Hematopoietic multipotent progenitor cell treated with erythropoietin and hydrocortisone succinate and interleukin-3 and kit ligand, for 4 days (in vitro differentiated cells): ENCODE results near the gene CHN2.

ENCODE experiments used
- DNase-seq: peaks from one replicate; pipeline ENCODE4 v3.0.0-alpha.2; 2015

The CHN2 gene

DNA sequence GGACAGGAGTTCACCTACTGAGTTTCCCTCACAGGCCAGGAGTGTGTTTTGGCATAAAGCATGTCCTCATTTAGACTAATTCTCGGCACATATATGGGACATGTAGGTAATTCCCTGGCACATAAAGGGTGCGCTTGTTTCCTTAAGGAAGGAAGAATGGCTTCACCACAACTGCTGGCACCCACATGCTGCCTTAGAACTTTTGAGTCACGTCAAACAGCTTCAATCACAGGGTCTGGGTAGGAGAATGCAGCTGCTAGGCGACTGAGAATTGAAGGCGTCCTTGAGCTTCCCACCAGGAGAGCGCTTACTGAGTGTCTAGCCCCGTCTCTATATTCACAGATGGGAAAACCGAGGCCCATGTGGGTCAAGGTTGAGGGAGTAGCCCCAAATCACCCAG is 146.1 kb downstream of the CHN2 start:
- DNase-seq, result no peak

DNA sequence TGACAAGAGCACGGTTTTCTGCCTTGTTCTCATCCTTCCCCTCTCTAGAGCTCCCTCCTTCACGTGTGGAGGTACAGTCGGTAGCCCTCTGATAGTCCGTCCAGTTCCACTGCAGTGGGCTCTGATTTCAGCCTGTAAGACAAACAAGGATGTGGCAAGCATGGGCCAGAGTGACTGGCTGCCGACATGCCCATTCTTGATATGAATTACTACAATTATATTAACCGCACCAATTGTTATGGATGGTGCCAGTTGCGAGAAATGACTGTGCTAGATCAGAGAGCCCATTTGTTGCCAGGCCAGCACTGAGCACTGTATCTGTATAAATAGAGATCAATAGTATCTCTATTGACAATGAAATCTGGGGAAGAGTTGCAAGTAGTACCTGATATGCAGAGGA is 146.6 kb downstream of the CHN2 start:
- no peak for DNase-seq

DNA sequence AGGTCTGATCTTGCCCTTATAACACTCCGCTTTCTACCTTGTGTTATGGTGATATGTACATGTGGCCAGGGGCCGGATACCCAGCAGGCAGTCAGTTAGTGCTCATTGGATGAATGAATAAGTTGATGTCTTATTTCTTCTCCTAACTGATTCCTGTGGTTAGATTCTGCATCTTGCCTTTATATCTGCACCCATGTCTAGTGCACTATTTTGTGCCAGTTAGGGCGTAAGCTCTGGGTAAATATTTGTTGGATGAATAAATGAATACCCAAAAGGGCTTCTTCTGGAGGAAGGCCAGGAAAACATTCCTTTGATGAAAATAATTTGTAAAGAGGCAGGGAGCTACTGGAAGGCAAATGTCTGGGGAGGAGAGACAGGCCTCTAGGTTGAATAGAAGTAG is 148.2 kb downstream of the CHN2 start:
- DNase-seq, result peak; percentile 66

DNA sequence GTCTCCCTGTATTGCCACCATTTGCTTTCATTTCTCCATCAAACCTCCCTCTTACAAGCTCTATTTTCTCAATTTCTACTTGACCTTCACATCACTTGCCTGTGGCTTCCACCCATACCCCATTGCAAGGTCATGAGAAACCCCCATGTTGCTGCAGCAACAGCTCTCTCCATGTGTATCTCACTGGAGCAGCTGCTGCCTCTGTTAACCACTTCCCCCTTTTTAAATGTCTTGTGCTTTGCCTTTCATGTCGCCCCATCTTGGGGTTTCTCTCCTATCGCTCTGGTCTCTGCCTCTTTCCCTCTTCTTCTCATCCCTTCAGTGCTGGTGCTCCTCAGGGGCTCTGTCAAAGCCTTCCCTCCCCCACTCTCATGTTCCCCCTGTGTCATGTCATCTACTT is 148.8 kb downstream of the CHN2 start:
- DNase-seq, result peak; percentile 97

DNA sequence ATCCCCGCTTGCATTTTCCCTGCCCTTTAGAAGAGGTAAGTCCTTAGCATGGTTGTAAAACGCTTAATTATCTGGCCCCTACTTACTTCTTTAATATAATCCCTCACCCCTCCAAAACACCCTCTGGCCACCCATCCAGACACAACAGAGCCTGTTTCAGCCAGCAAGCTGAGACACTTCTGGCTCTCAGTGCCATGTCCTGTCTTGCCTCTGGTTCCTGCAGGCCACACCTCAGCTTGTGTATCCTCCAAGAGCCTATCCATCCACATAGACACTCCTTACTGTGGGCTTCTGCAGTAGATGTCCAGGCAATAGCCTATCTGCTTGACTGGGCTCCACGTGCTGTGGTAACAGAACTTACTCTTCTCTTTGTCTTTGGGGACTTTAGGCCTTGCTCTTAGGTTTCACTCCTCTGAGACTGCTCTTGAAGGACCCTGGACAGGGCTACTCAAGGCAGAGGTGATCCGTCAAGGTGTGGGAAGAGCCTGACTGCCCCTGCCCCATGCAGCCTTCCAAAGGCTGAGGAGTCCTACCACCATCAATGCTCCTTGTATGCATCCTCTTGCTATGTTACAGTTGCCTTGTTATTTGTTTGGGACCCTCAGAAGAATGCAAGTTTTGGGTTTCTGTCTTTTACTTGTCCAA is 149.9 kb downstream of the CHN2 start:
- DNase-seq, result no peak

DNA sequence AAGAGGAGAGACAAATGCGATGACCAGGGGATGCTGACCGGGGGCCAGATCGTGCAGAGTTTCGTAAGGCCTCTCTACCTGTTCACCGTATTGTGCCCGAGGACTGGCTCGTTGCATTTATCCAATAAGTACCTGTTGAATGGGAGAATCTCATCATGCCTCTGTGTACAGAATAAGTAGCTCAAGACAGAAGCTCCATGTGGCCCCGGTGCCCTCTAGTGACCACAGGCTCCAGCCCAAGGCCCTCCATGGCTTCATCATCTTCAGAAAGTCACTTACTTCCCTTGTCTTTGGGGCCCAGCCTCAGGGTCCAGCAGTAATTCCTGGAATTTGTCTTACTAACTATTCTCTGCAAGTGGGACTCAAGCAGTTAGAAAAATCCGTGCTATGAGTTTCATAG is 151.0 kb downstream of the CHN2 start:
- DNase-seq, result peak; percentile 86

DNA sequence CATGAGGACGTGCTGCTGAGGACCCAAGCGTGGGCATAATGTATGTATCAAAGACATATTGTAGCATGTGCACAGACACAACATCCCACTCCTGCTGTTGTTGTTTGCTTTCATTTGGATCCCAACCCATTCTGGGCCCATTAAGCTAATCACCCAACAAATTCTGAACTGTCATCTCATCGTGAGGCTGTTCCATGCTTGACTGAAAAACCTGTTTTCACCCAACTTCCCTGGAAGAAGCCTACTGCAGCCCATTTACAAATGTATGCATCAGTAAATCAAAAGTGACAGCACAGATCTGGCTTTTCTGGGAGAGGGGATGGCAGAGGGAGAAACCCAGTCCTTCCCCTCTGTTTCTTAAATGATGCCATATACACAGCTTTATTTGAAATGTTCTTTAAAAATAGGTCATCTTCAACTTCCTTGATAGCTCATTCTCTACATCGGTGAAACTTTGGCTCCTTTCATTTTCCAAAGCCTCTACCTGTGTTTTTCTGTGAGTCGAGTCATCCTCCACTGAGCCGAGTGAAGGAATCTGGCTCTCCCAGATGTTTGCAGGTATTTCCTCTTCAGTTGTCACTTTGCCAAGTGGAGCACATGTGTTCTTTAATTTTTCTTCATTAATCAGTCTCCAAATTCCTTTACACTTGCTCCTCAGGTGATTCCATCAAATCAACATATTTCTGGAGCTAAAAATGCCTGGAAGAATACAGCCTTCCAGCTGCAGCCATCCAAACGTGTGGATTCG is 151.8 kb downstream of the CHN2 start:
- no peak for DNase-seq

DNA sequence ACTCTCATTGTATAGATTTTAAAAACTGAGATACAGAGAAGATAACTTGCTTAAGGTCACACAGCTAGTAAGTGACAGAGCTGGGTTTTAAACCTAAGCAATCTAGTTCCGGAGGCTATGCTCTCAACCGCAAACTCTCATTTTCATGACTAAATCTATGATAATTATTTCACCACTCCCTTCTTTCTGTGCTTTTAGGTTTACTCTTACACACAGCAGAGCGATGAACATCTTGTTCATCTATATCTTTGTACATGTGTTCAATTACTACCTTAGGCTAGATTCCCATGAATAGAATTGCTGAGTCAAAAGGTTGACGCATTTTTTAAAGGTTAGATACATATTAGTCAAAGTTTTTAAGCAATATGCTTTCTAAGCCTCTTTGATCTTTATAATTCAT is 154.8 kb downstream of the CHN2 start:
- DNase-seq, result no peak

DNA sequence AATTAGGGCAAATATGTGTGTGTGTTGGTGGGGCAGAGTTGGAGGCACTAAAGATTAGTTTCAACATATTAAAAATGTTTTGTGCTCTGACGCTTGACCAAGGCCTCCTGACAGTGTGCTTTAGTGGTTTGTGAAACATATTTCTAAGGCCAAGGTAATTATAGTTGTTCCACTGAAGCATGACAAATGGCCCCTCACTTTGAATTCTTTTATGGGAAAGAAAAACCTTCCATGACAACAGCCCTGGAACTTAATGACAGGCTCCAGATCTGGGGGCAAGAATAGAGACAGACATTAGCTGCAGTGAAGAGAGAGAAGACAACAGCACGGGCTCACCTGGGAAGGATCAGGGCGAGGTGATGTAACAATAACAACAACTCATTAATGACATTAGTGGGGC is 155.8 kb downstream of the CHN2 start:
- DNase-seq, result no peak

DNA sequence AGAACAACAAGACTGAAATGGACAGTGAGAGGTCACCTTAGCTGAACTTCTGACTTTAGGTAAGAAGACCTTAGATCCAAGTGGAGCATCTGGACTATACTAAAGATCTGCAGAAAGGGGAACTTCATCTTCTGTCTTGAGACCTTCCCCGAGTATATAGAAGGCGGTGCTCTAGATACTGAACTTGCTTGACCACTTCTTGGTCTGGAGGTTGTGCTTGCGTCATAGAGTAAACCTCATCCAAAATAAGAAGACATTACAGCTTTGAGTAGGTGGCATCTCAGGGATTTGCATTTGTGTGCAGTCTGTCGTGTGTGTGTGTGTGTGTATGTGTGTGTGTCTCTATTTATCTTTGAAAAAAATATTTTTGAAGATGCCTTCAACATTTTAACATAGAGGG is 157.5 kb downstream of the CHN2 start:
- DNase-seq, result peak; percentile 75

DNA sequence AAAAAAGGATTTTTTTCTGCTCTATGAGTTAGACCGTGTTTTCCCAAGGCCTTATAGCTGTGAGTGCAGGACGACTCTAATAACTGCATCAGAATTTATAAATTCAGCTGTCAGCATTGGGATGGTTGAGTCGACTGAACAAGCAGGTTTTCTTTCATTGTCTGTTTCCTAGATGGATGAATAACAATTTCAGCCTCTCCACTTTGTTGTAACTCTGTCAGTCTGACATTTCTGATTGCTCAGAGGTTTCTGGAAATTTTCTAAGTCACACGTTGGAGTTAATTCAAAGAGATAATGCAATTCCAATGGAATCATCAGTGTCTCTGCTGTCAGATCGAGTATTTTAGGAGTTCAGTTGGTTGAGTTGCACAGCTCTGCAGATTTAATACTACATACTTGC is 159.2 kb downstream of the CHN2 start:
- DNase-seq, result no peak

DNA sequence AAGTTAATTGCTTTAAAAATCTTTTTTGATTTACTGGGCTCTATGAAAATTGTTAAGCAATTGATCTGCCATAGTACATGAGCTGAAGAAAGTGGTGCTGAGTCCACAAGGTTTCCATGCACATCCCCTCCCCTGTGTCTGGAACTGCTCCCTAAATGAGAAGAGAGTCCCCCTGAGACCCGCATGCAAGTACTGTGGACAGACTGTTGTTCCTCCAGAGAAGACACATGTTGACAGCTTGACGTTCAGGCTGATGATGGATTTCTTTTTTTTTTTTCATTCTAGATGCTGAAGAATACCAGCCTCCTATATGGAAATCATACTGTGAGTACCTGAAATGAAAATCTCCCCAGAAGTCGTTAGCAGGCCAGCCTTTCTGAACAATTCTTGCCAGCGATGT is 159.8 kb downstream of the CHN2 start:
- DNase-seq, result no peak

DNA sequence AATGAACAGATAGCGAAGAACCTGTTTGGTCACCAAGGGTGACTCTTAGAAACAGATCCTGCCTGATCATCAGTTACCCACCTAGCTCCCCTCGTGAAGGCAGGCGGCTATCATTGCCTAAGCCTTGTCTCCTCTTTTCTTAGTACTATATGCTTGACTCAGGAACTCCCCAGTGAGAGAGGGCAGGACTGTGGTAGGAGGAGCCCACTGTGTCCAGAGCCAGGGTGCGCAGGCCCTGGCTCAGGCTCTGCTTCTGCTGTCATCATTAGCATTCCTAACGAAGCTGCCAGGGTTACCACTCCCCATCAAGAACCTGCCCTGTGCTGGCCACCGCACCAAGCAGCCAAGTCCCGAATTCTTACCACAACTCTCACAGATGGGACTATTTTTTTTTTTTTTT is 160.8 kb downstream of the CHN2 start:
- DNase-seq, result no peak

DNA sequence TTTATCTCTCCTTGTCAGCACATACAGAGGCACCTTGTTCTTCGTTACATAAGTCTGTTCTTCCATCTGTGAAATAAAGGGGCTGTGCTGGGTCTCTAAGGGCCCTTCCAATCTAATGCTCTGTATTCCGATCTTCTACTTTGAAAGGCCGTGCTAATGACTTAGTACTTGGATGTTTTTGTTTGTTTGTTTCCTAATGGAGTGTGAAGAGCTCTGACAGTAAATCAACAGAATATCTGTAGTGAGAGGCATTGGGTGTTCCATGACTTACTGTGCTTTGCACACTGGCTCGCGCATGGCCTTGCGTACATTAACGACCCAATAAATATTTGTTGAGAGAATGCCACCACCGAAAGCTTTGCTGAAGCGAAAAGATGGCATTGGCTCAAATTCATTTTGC is 162.1 kb downstream of the CHN2 start:
- DNase-seq, result no peak

DNA sequence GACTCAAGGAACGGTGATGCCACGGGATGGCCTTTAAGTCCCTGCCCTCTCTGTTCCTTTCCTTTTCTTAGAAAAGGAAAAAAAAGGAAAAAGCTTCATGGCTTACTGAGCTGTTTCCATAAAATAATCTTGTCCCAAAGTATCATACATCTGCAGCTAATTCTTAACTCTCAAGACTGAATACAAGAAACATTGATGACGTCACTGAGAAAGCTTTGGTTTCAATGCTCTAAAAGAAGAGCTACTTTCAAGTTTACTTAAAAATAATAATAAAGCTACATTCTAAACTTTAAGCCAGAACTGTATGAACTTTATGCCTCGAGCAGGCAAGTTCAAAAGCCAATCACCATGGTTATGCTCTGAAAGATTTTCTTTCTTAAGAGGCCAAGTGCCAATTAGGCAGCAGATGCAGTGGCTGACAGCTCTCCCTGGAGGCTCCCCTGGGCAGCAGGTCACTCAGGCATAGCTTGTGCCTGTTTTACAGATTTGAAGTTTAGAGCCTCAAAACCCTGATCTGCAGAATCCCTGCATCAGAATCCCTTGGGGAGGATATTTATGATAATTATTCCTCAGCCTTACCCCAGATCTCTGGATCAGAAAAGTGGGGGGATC is 165.0 kb downstream of the CHN2 start:
- DNase-seq, result no peak

DNA sequence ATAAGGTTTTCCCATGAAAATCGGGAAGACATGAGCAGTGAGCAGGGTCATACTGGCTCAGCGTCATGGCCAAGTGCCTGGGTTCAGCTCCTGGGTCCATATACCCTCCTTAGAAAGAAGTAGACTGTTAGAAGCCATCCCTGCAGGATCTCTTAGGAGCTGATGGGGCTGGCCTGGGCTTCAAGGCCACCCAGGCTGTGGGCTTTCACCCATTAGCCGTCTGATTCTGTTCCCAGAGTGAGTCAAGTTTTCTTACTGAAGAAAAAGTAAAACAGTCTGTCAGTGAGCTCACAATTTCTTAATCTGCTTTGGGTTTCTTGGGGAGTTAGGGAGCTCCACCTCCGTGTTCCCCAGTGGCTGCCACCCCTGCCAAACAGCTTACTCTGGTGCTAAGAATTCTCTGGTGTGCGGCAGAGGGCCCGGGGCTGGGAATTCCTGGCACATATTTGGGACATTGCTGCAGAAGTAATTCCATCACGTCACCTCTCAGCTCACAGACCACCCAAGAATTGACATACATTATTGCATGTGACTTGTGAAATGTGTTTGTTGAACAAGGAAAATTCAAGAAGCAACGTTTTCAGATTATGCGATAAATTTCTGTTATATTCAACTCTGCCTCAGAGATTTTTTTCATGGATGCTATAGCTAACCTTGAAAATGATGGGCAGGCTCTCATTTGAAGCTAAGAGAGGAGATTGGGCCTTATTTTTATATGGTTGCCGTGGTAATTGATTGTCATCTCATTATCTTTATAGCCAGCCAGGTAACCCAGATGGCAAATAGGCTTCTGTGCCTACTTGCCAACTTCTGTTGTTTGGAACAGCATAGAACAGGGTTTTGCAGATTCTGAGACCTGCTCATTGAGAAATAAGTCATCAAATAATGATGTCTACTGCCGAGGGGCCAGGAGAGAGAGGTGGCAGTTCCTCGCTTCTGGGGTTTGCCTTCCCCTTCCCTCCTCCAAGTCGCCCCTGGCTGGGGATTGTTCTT is 166.4 kb downstream of the CHN2 start:
- DNase-seq, result no peak

DNA sequence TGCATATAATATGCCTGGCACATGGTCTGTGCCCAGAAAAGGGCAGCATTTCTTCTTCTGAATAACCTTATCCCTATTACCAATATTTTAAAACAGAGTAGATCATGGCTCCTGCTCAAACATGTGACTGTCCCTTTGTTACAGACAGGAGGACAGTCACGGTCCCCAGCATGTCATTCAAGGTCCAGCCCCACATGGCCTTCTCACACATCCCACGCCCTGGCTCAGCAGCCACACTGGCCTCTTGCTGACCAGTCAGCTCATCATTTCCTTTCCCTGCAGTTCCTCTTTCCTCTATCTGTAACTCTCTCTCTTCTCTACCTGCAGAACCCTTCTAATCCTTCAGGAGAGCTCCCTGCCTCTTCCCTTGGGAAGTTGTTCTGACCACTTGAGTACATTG is 167.8 kb downstream of the CHN2 start:
- no peak for DNase-seq

DNA sequence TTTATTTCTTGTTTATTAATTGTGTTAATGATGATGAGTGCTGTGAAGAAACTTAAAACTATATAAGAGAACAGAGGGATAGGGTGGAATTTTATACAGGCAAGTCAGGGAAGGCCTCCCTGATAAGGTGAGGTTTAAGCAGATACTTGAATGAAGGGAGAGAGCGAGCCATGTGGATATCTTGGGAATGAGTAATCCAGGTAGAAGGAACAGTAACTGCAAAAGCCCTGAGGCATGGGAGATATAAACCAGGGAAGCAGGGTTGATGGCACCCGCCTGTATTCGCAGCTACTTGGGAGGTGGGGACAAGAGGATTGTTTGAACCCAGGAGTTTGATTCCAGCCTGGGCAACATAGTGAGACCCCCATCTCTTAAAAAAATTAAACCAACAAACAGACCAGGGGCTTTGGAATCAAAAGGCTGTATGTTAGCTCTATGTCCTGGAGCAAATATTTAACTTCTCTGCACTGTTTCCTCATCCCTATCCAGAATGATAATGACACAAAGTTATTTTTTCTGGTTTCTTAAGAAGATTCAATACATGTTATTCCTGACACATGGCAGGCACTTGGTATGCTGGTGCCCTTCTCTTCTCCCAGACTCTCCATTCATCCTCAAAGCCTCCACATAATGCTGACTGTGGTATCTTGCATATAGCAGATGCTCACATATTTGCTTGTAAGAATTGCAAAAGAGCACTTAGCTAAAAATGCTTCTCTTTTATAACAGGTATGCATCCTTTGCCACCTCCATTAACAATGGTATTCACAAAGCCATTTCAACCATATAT is 169.3 kb downstream of the CHN2 start:
- DNase-seq, result no peak

DNA sequence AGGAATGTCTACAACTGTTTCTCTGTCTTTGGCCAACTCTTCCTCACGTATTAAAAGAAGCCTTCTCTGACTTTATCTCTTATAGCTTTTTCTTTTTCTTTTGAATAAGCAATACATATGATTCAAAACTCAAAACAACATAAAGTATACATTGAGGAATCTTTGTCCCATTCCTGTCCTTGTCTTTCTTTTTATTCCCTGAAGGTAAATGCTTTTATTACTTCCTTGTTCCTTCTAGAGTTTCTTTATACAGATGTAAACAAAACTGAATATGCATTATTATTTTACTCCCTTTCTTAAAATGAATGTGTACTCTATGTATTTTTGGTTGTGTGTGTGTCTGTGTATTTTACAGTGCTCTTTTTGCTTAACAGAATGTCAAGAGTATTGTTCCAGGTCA is 170.1 kb downstream of the CHN2 start:
- no peak for DNase-seq

DNA sequence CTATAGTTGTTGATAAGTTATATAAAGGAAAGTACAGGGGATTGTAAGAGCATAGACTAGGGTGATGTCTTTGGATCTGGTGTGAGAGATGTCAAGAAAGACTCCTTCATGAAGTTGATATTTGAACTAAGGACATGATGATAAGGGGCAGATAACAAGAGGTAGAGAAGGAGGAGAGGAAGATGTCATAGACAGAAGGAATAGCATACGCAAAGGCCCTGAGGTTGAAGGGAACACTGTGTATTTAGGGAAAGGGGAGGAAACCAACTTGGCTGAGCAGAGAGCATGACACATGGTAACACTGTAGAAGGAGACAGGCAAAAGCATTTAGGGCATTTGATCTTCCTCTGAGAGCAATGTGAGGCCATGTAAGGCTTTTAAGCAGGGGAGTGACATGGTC is 170.8 kb downstream of the CHN2 start:
- no peak for DNase-seq

DNA sequence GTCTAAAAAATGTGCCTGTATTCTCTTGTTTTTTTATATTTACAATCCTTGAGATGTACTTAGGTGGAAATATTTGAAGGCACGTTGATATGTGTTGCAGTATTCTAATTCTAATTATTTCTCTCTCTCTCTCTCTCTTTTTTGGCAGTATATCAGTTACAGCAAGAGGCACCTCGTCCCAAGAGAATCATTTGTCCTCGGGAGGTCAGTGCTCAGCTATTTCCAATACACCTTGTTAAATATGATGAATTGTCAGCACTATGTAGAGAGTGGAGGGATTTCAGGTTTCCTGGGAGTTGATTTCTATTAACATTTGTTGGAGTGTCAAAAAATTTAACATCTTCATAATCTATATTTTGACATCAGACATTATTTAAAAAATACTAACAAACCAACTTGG is 173.2 kb downstream of the CHN2 start:
- DNase-seq, result no peak

DNA sequence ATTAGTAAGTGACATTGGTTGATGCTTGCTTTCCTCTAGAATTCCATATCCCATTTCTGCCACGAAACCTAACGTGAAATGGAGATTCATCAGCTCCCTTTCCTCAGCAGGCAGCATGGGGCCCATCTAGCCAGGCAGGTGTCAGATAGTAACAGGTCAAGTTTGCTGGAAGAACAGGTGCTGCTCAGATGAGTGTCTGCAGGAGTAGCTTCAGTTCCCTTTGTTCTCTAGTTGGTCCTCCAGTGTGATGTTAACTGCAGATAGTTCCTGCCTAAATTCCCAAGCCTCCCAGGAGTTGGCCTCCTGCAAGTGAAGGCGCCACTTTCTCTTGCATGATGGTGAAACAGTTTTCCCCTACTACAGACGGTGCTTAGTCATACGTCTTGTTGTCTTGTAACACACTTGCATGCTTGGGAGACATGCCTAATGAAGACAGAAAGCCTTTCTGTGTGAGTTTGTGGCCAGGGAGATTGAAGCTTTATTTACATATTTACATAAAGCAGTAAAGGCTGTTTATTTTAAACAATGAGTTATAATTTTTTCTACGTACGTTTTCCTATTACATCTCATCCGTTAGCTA is 175.4 kb downstream of the CHN2 start:
- no peak for DNase-seq
